ENCODE results near the gene SMAD6.

Gene SMAD6

DNA sequence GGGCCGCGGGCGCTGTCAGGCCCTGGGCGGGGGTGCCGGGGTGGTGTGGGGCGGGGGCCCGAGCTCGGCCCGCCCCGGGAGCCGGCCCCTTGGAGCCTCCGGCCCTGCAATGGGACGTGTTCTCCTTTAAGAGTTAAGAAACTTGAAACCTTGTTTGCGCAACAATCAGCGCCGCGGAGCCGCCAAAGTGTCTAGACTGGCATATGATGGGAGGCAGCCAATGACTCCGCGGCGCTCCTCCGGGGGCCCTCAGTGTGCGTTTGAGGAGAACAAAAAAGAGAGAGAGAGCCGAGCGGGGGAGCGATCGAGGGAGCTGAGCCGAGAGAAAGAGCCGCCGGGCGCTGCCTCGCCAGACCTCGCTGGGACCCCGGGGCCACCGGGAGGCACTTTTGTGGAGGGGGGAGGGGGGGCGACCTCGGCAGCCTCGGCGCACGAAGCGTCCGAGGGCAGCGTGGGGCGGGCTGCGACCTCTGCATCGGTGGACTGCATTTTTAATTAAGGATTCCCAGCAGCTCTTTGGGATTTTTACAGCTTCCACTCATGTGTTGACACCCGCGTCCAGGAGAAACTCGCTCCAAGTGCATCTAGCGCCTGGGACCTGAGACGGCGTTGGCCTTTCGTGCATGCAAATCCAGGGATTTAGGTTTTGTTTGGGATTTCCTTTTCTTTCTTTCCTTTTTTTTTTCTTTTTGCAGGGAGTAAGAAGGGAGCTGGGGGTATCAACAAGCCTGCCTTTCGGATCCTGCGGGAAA lies at the start of gene SMAD6:
Gene SMAD6, plus strand, starts transcription at position 202 of the 752 bp plus-strand sequence. CDS start 1,023 bp downstream, outside the sequence.
- DNase-seq: peak; percentile 57 to 65

DNA sequence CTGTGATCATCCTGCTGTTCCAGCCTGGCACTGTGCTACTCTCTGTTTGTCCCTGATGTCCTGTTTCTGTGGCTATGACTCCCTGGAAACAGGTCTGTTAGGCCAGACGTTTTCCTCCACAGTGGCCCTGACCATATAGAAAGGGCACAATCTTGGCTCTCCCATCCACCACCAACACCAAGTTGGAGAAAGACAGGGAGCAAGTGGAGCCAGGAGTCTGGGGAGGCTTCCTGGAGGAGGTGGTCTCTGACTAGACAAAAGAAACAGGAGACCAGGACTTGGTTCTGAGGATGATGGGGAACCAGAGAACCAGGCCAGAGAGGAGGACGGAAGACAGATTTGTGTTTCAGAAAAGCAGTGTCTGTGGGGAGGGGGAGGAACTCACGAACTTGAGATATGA lies 49.2 kb upstream of the SMAD6 start:
- no peak for DNase-seq

DNA sequence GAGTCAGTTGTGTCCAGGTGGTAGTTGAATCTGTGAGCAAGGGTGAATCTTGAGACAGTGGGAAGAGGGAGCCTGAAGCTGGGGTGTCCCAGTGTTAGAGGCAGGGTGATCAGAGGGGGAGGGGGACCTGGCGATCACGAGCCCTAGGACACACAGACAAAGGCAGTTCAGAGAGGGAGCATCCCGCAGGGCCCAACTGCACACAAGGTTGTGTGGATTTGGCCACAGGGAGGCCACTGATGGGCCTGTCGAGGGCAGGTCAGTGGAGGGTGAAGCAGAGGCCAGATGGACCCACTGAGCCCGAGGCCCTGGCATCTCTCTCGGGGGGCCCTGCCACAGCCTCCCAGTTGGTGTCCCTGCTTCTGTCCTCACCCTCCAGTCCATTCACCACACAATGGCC lies 48.6 kb upstream of the SMAD6 start:
- no peak for DNase-seq

DNA sequence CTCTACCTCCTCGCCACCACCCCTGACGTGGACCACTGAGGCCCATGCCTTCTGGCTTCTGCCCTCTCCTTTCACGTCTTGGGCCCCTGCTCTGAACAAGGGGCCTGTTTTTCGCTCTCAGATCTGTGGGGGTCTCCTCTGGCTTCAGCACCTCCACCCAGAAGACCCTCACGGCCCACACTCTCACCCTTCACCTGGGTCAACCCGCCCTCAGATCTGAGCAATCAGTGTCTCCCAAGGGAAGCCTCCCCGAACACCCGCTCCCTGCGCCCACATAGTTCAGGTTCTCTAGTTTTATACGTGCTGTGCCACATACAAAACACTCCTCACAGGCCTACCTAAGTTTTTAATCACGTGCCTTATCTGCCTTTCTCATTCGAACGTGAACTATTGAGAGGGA lies 48.2 kb upstream of the SMAD6 start:
- no peak for DNase-seq

DNA sequence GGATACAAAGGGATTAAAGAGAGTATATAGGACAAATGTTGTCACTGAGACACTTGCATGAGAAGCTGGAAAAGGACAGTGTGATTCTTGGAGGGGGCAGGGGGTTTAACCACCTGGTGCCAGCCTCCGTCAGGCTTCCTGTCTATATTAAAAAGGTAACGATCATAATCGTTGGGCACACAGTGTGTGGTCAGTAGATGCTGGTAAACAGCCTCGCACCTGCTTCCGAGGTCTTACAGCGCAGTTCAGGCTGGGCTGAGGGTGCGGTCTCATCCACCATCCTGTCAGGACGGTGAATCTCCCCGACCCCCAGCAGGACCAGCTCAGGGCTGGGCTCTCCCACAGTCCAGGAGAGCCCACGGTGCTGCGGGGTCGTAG lies 47.7 kb upstream of the SMAD6 start:
- DNase-seq: no peak

DNA sequence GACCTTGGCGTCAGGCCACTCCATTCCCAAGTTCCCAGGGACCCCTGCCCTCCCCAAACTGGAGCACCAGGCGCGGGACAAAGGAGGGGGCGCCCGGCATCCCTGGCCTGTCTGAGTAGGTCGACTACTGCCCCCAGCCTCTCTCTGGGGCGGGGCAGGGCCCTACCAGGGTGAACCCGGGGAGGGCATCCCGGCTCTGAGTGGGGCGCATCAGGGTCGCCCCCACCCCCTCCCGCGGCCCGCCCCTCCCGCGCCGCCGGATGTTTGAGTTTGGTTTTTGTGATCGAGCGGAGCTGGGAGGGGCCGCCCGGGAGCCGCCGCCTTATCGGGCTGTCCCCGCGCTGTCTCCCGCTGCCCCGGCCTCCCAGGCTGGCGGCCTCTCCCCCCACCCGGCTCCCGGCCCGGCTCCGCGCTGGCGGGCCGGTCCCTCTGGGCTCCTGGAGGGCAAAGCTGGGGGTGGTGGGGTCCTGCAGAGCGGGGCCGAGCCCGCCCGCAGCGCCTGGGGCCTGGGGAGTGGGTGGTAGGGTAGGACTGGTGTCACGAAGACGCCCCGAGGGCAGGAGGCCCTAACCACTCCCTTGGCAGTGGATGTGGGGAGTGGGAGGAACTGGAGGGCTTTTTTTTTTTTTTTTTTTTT lies 47.2 kb upstream of the SMAD6 start:
- peak in 1 of 2 experiments; percentile 25 for DNase-seq

DNA sequence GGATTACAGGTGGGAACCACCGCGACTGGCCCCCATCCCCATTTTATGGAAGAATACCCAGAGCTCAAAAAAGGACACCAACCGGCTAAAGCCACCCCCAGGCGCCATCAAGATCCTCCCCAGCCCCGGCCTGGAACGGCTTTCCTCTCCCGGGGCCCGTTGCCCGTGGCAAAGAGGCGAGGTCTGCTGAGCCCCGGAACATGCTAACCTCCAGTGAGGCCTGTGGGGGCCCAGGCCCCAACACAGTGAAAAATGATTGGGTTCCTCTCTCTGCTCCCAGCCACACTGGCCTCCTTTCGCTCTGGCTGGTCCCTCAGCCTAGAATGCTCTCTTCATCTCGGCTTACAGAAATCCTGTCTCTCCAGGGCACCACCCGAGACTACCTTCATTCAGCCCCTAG lies 46.5 kb upstream of the SMAD6 start:
- no peak for DNase-seq

DNA sequence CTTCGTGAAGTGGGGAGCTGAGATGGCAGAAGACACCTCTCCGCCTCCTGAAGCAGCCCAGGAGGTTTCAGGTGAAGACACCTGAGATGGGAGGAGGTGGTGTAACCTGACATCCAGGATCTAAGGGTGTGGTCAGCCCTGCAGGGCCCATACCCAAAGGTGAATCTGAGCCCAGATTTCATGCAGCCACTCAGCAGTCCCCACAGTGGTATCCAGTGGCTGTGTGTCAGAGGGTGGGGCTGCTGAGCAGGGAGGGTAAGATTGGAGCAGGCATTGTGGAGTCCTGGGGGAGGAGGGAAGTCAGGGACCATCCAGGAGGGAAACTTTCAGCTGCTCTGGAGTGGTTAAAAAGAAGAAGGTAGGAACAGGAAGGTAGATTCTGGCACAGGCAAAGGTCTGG lies 46.0 kb upstream of the SMAD6 start:
- no peak for DNase-seq

DNA sequence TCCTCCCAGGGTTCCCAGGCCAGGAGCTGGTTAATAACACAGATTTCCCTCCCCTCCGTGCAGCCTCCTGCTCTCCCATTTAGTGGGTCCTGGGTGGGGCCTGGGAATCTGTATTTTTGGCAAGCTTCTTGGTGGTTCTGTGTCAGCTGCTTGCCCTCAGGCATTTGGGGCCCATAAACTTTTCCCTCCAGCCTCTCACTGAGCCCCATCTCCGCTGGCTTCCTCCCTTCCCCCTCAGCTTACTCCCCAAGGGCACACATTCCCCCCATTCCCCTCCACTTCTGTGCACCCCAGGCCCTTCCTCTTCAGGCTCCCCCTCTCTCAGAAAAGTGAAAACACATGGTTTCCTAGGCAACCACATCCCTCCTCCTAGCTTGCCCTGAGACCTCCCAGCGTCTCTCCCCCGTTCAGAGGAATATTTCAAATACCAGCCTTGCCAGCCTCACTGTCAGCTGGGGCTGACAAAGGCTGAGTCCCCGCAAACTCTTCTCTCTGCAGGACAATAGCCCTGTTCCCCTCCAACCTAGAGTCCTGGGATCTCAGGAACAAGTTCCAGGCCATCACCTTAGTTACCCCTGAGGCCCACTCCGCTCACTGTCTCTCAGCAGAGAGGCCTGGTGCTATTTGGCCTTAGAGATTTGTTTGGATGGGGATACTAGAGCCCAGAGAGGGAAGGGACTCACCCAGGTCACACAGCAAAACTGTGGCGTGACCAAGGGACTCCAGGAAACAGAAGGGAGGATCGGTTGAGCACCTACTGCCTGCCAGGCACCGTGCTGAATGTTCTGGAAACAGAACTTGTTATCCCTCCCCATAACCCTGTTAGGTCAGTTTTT lies 44.6 kb upstream of the SMAD6 start:
- no peak for DNase-seq

DNA sequence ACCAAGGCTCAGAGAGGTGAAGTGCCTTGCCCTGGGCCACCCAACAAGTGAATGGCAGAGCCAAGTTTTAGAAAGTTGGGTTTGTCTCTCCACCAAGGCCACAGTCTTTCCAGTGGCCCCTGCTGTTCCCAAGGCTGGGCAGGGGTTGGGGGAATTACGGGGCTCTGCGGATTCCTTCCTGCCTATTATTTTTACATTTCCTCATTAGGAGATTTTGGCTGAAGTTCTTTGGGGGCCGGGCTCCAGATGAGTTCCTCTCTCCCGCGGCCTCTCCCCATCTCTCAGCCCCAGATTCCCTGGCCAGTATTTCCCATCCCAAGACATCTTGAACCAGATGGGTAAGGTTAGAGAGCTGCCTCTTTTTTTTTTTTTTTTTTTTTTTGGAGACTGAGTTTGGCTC lies 44.0 kb upstream of the SMAD6 start:
- no peak for DNase-seq

DNA sequence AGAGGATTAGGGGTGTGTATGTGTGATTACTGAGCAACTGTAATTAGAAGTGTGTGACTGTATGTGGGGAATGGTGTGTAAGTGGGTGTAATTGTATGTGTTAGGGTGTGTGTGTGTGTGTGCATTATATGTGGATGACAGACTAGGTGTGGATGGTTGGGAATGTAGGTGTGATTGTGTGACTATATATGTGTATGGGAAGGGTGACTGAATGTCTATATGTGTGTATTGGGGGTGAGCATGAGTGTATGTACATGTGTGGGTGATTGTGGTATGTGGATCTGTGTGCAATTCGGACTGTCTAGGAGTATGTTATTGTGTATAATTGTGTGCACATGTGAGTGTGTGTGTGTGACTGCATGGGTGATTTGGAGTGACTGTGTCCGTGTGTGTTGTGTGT lies 43.2 kb upstream of the SMAD6 start:
- DNase-seq: no peak

DNA sequence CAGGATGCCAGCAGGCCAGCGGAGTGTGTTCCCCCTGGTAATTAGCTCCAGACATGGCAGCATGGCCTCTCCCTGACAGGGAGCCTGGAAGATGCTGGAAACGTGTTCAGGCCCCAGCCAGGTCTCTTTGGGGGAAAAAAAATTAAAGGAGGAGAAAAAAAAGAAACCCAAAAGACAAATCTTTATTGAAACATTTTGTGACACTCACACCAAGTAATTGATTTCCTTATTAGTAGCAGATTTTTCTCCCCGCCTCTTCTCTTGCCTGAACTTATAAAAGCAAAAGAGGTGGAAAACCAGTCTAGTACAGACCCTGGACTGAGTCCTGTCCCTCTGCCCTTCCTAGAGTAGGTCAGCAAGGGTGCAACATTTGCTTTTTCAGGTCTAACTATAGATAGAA lies 42.7 kb upstream of the SMAD6 start:
- DNase-seq: no peak

DNA sequence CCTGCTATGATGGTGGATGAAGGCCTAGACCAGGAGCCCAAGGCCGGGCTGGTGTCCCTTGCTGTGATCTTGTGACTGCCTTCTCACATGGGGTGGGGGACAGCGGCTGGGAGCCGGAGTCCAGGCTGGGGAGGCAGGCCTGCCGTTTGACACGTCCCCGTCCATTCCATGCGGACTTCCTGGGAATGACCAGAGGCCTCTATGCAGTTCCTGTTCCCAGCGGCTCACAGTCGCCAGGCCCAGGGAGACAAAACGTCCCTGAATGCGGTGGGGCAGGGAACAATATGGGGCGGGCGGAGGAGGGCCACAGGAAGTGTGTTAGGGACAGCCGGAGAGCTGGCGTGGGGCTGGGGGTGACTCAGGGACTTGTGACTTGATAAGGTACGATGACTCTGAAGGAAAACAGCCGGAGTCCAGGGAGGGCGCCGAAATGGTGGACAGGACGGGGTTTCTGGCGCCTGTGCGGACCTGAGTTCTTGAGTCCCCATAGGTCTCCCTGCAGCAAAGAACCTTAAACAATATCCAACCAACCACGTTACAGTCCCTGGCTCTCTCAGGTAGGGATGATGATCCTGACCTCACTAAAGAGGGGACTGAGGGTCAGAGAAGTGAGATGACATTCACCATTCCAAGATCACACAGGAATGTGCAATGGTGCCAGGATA lies 40.5 kb upstream of the SMAD6 start:
- no peak for DNase-seq

DNA sequence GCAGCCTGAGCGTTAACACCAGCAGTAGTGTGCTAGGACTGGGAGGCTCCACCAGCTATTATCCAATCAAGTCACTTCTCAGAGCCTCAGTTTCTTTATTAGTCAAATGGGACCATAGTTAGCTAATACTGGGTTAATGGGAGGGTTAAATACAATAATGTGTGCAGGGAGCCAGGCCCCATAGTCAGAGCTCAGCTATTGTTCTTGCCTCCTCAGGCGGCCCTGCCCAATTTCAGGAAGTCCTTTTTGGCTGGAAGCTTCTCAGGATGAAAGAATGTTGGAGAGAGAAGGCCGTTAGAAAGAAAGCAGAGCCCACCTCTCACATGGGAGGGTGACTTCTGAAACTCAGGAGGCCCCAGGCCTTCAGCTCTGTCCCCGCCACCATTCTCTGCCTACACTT lies 39.5 kb upstream of the SMAD6 start:
- DNase-seq: no peak

DNA sequence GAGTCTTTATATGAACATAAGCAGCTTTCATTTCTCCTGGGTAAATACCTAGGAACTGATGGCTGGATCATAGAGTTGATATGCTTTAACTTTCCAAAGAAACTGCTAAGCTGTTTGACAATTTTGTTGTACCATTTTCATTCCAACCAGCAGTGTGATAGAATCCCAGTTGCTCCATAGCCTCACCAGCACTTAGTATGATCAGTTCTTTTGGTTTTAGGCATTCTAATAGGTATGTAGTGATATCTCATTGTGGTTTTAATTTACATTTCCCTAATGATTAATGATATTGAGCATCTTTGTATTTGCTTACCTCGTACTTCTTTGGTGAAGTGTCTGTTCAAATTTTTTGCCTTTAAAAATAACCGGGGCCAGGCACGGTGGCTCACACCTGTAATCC lies 38.4 kb upstream of the SMAD6 start:
- DNase-seq: no peak

DNA sequence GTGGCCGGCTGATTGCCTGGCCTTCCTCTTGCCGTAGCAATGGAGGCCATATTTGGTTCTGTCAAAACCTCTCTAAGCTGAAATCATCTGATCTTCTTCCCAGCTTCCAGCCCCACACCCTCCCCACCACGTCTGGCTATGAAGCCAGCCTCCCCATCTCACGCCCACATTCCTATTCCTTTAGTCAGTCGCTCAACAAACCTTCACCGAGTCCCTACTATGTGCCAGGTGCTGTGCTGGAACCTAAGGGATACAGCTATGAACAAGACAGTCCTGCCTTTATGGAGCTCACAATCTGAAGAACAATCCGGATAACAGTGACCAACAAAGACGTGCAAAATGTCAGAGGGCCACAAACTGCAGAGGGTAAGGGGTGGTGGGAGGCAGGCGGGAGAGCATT lies 31.9 kb upstream of the SMAD6 start:
- no peak for DNase-seq

DNA sequence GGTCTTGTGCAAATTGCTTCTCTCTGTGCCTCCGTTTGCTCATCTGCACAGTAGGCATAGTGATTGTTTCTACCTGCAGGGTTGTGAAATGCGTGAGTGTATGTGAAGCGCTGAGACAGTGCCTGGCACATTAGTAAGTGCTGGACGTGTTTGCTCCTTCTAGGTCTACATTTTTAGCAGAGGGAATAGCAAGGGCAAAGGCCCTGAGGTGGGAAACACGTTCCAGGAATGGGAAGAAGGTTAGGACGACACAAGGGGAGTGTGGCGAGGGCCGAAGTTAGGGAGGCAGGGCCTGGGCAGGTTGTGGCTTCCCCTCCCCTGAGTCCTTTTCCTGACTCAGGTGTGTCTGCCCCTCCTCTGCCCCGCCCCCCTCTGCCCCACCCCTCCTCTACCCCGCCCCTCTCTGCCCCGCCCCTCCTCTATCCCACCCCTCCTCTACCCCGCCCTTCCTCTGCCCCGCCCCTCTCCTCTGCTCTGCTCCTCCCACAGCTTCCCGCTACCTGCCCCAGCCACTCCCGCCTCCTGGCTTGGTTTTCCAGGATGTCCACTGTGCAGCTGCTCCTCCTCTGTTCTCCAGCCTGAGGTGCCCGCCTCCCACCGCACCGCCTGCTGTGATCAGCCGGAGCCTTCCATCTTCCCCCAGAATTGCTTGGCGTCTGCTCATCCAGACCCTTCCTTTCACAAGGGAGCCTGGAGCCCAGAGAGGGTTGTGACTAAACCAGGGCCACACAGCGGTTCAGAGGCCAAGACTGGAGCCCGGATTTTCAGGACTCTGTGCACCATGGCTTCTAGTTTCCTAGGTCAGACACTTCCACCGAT lies 31.1 kb upstream of the SMAD6 start:
- no peak for DNase-seq

DNA sequence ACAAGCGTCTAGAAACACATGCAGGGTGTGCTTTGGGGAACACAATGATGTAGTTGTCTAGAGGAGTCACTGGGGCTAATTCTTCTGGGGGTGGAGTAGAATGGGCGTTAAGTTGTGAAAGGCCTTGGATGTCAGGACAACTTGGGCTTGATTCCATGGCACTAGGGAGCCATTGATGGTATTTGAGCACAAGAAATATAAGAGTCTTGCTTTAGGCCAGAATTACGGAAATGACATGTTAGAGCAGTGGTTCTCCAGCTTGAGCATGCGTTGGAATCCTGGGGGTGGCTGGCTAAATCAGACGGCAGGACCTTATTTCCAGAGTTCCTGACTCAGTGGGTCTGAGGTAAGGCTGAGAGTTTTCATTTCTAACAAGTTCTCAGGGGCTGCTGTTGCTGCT lies 29.2 kb upstream of the SMAD6 start:
- DNase-seq: no peak

DNA sequence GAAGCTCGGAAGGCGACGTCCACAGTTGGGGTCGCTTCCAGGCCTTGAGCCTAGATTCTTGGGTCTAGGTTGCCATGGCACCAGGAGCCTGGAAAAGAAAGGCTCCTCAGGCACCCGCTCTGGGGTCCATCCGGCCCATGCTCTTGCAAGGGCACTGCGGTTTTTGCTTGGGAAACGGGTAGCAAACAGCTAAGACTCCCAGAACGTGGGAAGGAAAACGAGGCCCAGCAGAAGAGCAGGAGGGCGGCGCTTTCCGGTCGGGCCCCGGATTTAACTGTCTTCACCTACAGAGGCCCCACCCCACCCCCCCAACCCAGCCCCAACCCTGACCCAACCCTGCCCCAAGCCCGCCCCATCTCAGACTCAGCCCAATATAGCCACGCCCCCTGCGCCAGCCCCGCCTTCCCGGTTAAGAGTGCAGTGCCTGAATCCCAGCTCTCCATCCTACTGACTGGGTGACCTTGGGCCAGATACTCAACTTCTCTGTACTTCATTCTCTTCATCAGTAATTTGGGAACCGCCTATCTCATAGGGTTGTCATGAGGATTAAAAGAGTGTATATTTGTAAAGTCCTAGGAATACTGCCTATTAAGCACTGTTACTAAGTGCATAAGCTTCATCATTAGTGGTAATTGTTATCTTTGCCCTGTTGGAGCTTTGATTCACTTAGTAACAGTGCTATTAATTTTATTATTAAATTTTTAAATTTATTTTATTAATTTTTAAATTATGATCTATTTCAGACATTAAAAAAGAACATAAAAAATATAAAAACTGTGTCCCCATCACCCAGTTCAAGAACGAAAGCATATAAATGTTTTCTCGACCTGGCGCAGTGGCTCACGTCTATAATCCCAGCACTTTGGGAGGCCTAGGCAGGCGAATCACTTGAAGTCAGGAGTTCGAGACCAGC lies 28.4 kb upstream of the SMAD6 start:
- peak; percentile 23 to 40 for DNase-seq

DNA sequence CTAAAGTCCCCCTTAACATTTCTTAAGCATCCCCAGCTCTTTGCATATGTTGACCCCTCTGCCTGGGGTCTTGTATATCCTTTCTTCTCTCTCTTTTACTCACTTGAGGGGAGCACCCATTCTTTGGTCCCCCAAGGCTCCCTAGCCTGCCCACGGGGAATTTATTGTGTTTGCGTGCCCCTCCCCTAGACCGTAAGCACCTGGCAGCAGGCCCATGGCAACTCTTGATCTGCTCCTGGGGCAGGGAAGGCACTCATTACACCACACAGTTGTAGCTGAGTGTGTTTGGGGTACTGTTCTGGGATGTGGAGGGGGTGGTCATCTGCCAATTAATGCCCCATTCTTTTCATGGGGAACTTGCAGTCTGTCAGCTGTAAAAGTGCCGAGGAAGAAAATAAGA lies 27.3 kb upstream of the SMAD6 start:
- DNase-seq: no peak

DNA sequence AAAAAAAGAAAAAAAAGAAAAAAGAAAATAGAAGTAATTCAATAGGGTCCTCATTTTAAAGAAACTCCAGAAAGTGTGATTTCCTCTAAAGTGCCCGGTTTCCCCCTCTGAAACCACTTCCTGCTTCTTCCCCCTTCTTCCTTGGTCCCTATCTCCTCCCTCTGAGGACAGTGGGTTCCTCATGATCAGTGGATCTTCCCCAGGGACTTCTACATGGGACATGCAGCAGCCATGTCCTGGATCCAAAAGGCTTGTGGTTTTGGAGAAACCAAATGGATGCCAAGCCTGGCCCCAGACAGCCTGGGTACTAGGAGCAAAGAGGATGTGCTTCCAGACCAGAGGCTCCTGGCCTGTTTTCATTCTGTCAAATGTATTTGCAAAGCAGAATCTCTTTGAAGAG lies 26.6 kb upstream of the SMAD6 start:
- DNase-seq: no peak

Data from stimulated activated CD4-positive, alpha-beta T cell treated with anti-CD3 and anti-CD28 coated beads, Interleukin-4, amount 100 ng/mL, for 4 hours (primary cell).